ENCODE results near the gene SUFU. TPM values are rescaled to one million over a fixed set of nuclear protein-coding genes. Genes with fewer than 3 reads are reported as not detected.
A peak's percentile ranks its signal among the peaks of the same experiment; 100 is the strongest.

Gene SUFU
- total RNA-seq, 1 donor from 2014 or later, result 12.5 TPM

DNA sequence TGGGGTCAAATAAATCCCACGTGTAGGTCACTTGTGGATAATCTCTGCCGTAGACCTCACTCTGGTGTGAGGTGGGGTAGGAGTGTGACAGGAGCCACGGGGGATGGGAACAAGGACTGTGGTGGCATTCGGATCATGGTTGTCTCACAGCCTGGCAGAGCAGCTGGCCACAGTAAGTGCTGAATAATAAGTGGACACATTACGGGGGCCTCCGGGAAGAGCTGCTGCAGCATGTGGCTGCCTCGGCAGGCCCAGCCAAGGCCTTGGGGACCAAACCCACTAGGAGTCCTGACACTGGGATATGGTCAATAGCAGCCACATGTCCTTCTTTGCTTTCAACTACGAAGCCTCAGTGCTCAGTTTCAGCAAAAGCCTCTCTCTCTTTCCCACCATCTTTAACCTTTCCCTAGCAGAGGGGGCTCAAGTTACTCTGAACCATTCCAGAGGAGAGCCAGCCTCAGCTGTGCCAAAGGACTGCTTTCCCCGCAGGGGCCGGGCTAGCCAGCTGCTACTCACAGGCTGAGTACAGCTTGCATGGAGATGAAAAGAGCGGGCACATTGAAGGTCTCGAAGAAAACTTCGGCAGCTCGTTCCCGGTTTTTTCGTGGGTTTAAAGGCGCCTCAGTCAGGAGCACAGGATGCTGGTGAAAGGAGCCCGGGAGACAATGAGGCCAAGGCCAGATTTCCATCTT, 18.5 kb upstream of the SUFU start:
- Histone ChIP-seq H3K4me1 (no peaks in the 10 kb centered on the region), H3K36me3 (peaks cover 4 to 100% of the 10 kb centered on the region in 2 donors), H3K4me3 (no peak overlapping the region), H3K27ac (no peak overlapping the region), H3K27me3 (no peaks in the 10 kb centered on the region), H3K9me3 (no peaks in the 10 kb centered on the region)
- intact Hi-C loops (cut with DNase I), result no loop called here
- TF ChIP-seq POLR2AphosphoS5 (IDR thresholded peaks at IDR 0.05; ENCODE audit: insufficient read depth in 1 of 2, low read depth in 1 of 2), result no peak
- no peak for TF ChIP-seq POLR2A (IDR thresholded peaks at IDR 0.05)
- no peak for DNase-seq (ENCODE audit: extremely low spot score in 2 of 2)

DNA sequence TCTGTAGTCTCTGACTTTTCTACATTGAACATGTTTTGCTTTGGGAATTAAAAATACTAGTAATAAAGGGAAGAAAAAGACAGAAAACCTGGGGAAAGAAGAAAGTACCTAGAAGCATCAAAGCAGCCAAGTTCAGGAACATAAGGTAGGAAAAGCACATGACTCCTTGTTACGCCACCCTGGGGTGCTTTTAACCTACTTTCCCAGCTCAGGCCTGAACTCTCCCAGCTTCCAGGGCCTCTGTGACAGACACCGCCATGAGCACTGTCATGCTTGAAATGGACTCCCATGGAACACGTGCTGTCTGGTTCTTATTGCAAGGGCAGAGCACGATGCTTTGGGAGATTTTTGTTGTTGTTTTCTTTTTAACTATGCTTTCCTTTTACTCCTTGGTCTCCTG, 12.6 kb upstream of the SUFU start:
- Histone ChIP-seq H3K27ac (no peak overlapping the region), H3K36me3 (peaks cover 0 to 42% of the 10 kb centered on the region in 2 donors), H3K4me1 (peaks cover 33% of the 10 kb centered on the region), H3K27me3 (no peaks in the 10 kb centered on the region), H3K4me3 (no peak overlapping the region), H3K9me3 (no peaks in the 10 kb centered on the region)
- TF ChIP-seq POLR2AphosphoS5 (IDR thresholded peaks at IDR 0.05; ENCODE audit: insufficient read depth in 1 of 2, low read depth in 1 of 2) (no peak), POLR2A (IDR thresholded peaks at IDR 0.05) (no peak)
- TF ChIP-seq, protein P1, sequence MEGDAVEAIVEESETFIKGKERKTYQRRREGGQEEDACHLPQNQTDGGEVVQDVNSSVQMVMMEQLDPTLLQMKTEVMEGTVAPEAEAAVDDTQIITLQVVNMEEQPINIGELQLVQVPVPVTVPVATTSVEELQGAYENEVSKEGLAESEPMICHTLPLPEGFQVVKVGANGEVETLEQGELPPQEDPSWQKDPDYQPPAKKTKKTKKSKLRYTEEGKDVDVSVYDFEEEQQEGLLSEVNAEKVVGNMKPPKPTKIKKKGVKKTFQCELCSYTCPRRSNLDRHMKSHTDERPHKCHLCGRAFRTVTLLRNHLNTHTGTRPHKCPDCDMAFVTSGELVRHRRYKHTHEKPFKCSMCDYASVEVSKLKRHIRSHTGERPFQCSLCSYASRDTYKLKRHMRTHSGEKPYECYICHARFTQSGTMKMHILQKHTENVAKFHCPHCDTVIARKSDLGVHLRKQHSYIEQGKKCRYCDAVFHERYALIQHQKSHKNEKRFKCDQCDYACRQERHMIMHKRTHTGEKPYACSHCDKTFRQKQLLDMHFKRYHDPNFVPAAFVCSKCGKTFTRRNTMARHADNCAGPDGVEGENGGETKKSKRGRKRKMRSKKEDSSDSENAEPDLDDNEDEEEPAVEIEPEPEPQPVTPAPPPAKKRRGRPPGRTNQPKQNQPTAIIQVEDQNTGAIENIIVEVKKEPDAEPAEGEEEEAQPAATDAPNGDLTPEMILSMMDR (IDR thresholded peaks at IDR 0.05), result no peak
- no peak for DNase-seq (ENCODE audit: extremely low spot score in 2 of 2)
- intact Hi-C loops (cut with DNase I), result no loop called here

DNA sequence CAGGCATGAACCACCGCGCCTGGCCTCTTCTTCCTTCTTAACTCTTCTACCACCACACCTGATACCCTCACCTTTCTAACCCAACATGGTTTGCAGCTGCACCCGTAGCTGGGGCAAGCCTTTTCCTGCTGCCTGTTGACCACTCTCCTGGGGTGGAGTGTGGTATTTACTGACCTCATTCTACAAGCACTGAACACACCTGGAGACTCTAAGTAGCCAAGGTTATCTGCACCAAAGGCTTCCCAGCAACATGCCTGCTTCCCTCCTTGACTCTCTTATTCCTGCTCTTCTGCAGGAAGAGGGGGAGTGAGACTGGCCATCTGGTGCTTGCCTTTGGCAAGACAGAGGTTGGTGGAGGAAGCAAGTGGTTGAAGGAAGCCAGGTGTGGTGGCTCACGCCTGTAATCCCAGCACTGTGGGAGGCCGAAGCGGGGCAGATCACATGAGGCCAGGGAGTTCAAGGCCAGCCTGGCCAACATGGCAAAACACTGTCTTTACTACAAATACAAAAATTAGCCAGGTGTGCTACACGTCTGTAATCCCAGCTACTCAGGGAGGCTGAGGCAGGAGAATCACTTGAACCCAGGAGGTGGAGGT, 11.3 kb upstream of the SUFU start:
- peaks cover 33% of the 10 kb centered on the region for H3K4me1 ChIP-seq
- peaks cover 0 to 29% of the 10 kb centered on the region in 2 donors for H3K36me3 ChIP-seq
- peak overlapping the region; percentile 18 for H3K27ac ChIP-seq
- H3K4me3 ChIP-seq, result no peak overlapping the region
- TF ChIP-seq, protein P1 (IDR thresholded peaks at IDR 0.05), result no peak
- TF ChIP-seq POLR2AphosphoS5 (IDR thresholded peaks at IDR 0.05; ENCODE audit: insufficient read depth in 1 of 2, low read depth in 1 of 2) (no peak), POLR2A (IDR thresholded peaks at IDR 0.05) (no peak)
- no peaks in the 10 kb centered on the region for H3K9me3 ChIP-seq
- intact Hi-C loops (cut with DNase I), result no loop called here
- DNase-seq (ENCODE audit: extremely low spot score in 2 of 2), result no peak
- H3K27me3 ChIP-seq, result no peaks in the 10 kb centered on the region

DNA sequence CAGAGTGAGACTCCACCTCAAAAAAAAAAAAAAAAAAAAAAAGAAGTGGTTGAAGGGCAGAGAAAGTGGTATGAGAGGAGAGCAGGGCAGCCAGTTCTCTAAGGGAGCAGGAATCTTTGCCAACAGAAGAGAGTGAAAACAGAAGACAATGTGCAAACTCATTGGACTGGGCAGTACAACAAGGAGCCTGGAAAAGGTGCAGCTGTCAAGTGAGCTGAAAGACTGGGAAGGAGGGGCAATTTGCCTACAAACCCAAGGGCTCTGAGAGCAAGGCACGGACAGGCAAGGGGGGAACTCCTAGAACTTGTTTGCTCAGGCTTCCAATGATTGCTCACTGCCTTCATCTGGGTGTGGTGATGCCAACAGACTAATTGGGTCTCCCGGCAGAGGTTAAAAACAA, 10.8 kb upstream of the SUFU start:
- Histone ChIP-seq H3K27me3 (no peaks in the 10 kb centered on the region), H3K4me1 (peaks cover 35% of the 10 kb centered on the region), H3K27ac (peak overlapping the region; percentile 18), H3K4me3 (no peak overlapping the region), H3K36me3 (peaks cover 0 to 23% of the 10 kb centered on the region in 2 donors), H3K9me3 (no peaks in the 10 kb centered on the region)
- no peak for DNase-seq (ENCODE audit: extremely low spot score in 2 of 2)
- intact Hi-C loops (cut with DNase I), result no loop called here
- TF ChIP-seq, protein P1 (IDR thresholded peaks at IDR 0.05), result no peak
- TF ChIP-seq POLR2AphosphoS5 (IDR thresholded peaks at IDR 0.05; ENCODE audit: insufficient read depth in 1 of 2, low read depth in 1 of 2), result peak in 1 of 2 donors; percentile 39
- no peak for TF ChIP-seq POLR2A (IDR thresholded peaks at IDR 0.05)

DNA sequence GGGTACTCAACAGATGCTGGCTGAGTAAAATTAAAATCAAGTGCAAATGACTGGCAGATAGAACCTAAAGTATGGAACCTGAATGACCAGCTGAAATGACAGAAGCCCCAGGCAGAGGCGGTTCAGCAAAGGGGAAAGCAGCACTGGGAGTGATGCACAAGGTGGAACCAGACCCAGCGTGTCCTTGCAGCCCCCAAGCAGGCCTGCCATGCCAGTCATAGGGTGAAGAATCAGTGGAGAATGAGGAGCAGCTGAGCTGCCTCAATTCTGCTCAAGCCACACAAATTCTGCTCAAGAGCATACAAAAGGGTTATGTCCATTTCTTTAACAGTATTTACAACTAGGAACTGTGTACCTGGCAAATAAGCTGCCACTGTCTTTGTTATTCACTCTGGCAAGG, 10.0 kb upstream of the SUFU start:
- no peak overlapping the region for H3K27ac ChIP-seq
- peaks cover 42% of the 10 kb centered on the region for H3K4me1 ChIP-seq
- H3K36me3 ChIP-seq, result peaks cover 0 to 15% of the 10 kb centered on the region in 2 donors
- intact Hi-C loops (cut with DNase I), result no loop called here
- H3K27me3 ChIP-seq, result no peaks in the 10 kb centered on the region
- no peaks in the 10 kb centered on the region for H3K9me3 ChIP-seq
- H3K4me3 ChIP-seq, result no peak overlapping the region
- DNase-seq (ENCODE audit: extremely low spot score in 2 of 2), result no peak
- TF ChIP-seq, protein P1 (IDR thresholded peaks at IDR 0.05), result no peak
- no peak for TF ChIP-seq POLR2AphosphoS5 (IDR thresholded peaks at IDR 0.05; ENCODE audit: insufficient read depth in 1 of 2, low read depth in 1 of 2)
- TF ChIP-seq POLR2A (IDR thresholded peaks at IDR 0.05), result no peak

All from vagina (tissue), 2 donors.